Smooth muscle cell (in vitro differentiated cells): ENCODE measurements around the gene FAM209A. TPM values are rescaled to one million over a fixed set of nuclear protein-coding genes. Genes with fewer than 3 reads are reported as not detected.
"Not testable (repeated sequence)": the region's sequence is repeated elsewhere in the genome, so short reads cannot be mapped to it uniquely, and the experiment has no call there.

Experiments used
- DNase-seq: peaks from one replicate; lab custom pipeline; 2025; ENCODE audit not compliant: unreplicated experiment; lab: John Stamatoyannopoulos, UW
- H2AFZ ChIP-seq: fragments of 200-600 bp; sonication (generic); 2 replicates; pipeline ENCODE4 v1.6.0; 2016; ENCODE audit warnings: antibody characterized with exemption, low read depth, mild to moderate bottlenecking
- H3F3A ChIP-seq: fragments of 200-600 bp; sonication (generic); 2 replicates; pipeline ENCODE4 v1.6.0; 2017; ENCODE audit warnings: antibody characterized with exemption, low read depth
- H3K27ac ChIP-seq: fragments of 200-600 bp; sonication (generic); 2 replicates; pipeline ENCODE4 v1.5.1; 2016; ENCODE audit warnings: low read depth, mild to moderate bottlenecking
- H3K27me3 ChIP-seq: fragments of 200-600 bp; sonication (generic); 2 replicates; pipeline ENCODE4 v1.6.1; 2016; ENCODE audit warnings: low read depth, mild to moderate bottlenecking
- H3K36me3 ChIP-seq: fragments of 200-600 bp; sonication (generic); 2 replicates; pipeline ENCODE4 v1.5.1; 2016; ENCODE audit warnings: low read depth
- H3K4me1 ChIP-seq: fragments of 200-600 bp; sonication (generic); 2 replicates; pipeline ENCODE4 v1.5.1; 2016; ENCODE audit warnings: low read depth
- H3K4me2 ChIP-seq: fragments of 200-600 bp; sonication (generic); 2 replicates; pipeline ENCODE4 v1.6.0; 2016; ENCODE audit warnings: mild to moderate bottlenecking
- H3K4me3 ChIP-seq: fragments of 200-600 bp; sonication (generic); 2 replicates; pipeline ENCODE4 v1.5.1; 2016; ENCODE audit warnings: mild to moderate bottlenecking
- H3K79me2 ChIP-seq: fragments of 200-600 bp; sonication (generic); 2 replicates; pipeline ENCODE4 v1.6.0; 2016; ENCODE audit warnings: low read depth, mild to moderate bottlenecking
- H3K9ac ChIP-seq: fragments of 200-600 bp; sonication (generic); 2 replicates; pipeline ENCODE4 v1.6.0; 2016; ENCODE audit warnings: low read depth
- H3K9me3 ChIP-seq: fragments of 200-600 bp; sonication (generic); replicated peaks from 2 replicates; pipeline ENCODE4 v1.5.1; 2016; ENCODE audit warnings: low read depth
- H4K20me1 ChIP-seq: fragments of 200-600 bp; sonication (generic); 2 replicates; pipeline ENCODE4 v1.6.0; 2016; ENCODE audit warnings: low read depth
- CTCF ChIP-seq: fragments of 200-600 bp; sonication (generic); IDR thresholded peaks from 2 replicates; pipeline ENCODE4 v1.5.1; 2017; ENCODE audit warnings: borderline replicate concordance, mild to moderate bottlenecking, antibody characterized with exemption; ENCODE audit not compliant: insufficient read depth, poor library complexity, severe bottlenecking
- WGBS: methylation state at CpG from one replicate; pipeline ENCODE4 v1.1.7; 2016; ENCODE audit warnings: low lambda C conversion rate; 5-methylcytosine and 5-hydroxymethylcytosine counted together
- polyA plus RNA-seq: library from polyadenylated mRNA; unstranded; fragments of >200 nt; fragmentation: Nextera tagmentation; extraction: Ambion mirVana; gene quantifications from 2 replicates; pipeline ENCODE4 v1.2.1, GENCODE V29; 2016
- total RNA-seq: library from RNA; depleted of rRNA; stranded (reverse); fragments of >200 nt; gene quantifications from 2 replicates; pipeline ENCODE4 v1.2.3, GENCODE V29; 2014

Gene FAM209A
- total RNA-seq: not detected in 2 replicates
- polyA plus RNA-seq: 0.35 TPM in 1 of 2 replicates, not detected in the other

- not testable (repeated sequence) for DNase-seq
These were observed at the start of gene FAM209A for GRCh38 chr20:56524444-56524843. FAM209A (plus strand) TSS chr20:56524744; CDS start chr20:56524809, 65 bp downstream.

GRCh38 chr20:56483970-56484369, 40.6 kb upstream of the FAM209A start:
- Histone ChIP-seq H3K36me3 (peaks cover 18% of the 10 kb centered on the region), H3F3A (no peaks in the 10 kb centered on the region)

More at GRCh38 chr20:56524444-56524843, at the start of gene FAM209A:
- H3K9ac ChIP-seq, H3K79me2 ChIP-seq, H3K4me3 ChIP-seq, H3K36me3 ChIP-seq, H3K4me2 ChIP-seq, H4K20me1 ChIP-seq, H3K27ac ChIP-seq, H2AFZ ChIP-seq, H3K27me3 ChIP-seq, H3K4me1 ChIP-seq, H3K9me3 ChIP-seq, H3F3A ChIP-seq: not testable (repeated sequence)
- 91% methylated on average over 7 of the region's 7 CpGs for WGBS

GRCh38 chr20:56487216-56487615, 37.3 kb upstream of the FAM209A start:
- peaks cover 1% of the 10 kb centered on the region for H3K79me2 ChIP-seq
- H3K4me2 ChIP-seq: no peak overlapping the region
- TF ChIP-seq CTCF: no peak
- H3K9ac ChIP-seq: no peak overlapping the region
- no peaks in the 10 kb centered on the region for H3F3A ChIP-seq
- H2AFZ ChIP-seq: no peak overlapping the region
- H3K27me3 ChIP-seq: no peaks in the 10 kb centered on the region
- no peak overlapping the region for H3K4me3 ChIP-seq
- no peaks in the 10 kb centered on the region for H3K36me3 ChIP-seq
- DNase-seq: no peak
- 92% methylated on average over 11 of the region's 11 CpGs for WGBS
- H4K20me1 ChIP-seq: peaks cover 10% of the 10 kb centered on the region
- no peak overlapping the region for H3K27ac ChIP-seq
- no peaks in the 10 kb centered on the region for H3K9me3 ChIP-seq
- no peaks in the 10 kb centered on the region for H3K4me1 ChIP-seq

More at GRCh38 chr20:56483970-56484369, 40.6 kb upstream of the FAM209A start:
- Histone ChIP-seq H3K27ac (no peak overlapping the region), H3K4me3 (no peak overlapping the region), H4K20me1 (no peaks in the 10 kb centered on the region), H2AFZ (no peak overlapping the region), H3K9me3 (no peaks in the 10 kb centered on the region), H3K9ac (no peak overlapping the region), H3K79me2 (peaks cover 4% of the 10 kb centered on the region), H3K4me2 (no peak overlapping the region), H3K27me3 (no peaks in the 10 kb centered on the region), H3K4me1 (no peaks in the 10 kb centered on the region)
- TF ChIP-seq CTCF: no peak
- 94% methylated on average over 7 of the region's 7 CpGs for WGBS
- no peak for DNase-seq

GRCh38 chr20:56488566-56488965, 36.0 kb upstream of the FAM209A start:
- H3K27ac ChIP-seq: no peak overlapping the region
- no peaks in the 10 kb centered on the region for H3F3A ChIP-seq
- WGBS: 95% methylated on average over 5 of the region's 5 CpGs
- no peak for DNase-seq
- H3K36me3 ChIP-seq: no peaks in the 10 kb centered on the region
- H3K4me2 ChIP-seq: no peak overlapping the region
- H3K9me3 ChIP-seq: no peaks in the 10 kb centered on the region
- H4K20me1 ChIP-seq: peaks cover 10% of the 10 kb centered on the region
- H3K27me3 ChIP-seq: no peaks in the 10 kb centered on the region
- H3K9ac ChIP-seq: no peak overlapping the region
- H3K4me3 ChIP-seq: no peak overlapping the region
- TF ChIP-seq CTCF: no peak
- no peak overlapping the region for H2AFZ ChIP-seq
- H3K4me1 ChIP-seq: no peaks in the 10 kb centered on the region
- no peaks in the 10 kb centered on the region for H3K79me2 ChIP-seq
